Progenitor cell of endocrine pancreas (in vitro differentiated cells): ENCODE results near the gene SNX21. TPM values are rescaled to one million over a fixed set of nuclear protein-coding genes. Genes with fewer than 3 reads are reported as not detected.

Experiments used
- DNase-seq: peaks from one replicate; pipeline ENCODE4 v3.0.0; 2021; ENCODE audit warnings: low spot score; ENCODE audit not compliant: unreplicated experiment
- H3K27ac Mint-ChIP-seq: 2 replicates; pipeline ENCODE4 v1.8.0; 2021; ENCODE audit warnings: mild to moderate bottlenecking, moderate library complexity, mixed read lengths
- H3K27me3 Mint-ChIP-seq: 2 replicates; pipeline ENCODE4 v1.8.0; 2021; ENCODE audit warnings: mixed read lengths
- H3K36me3 Mint-ChIP-seq: 2 replicates; pipeline ENCODE4 v1.8.0; 2022; ENCODE audit warnings: mixed read lengths; ENCODE audit not compliant: insufficient read depth
- H3K4me1 Mint-ChIP-seq: 2 replicates; pipeline ENCODE4 v1.8.0; 2021; ENCODE audit warnings: low read depth, mixed read lengths
- H3K4me3 Mint-ChIP-seq: 2 replicates; pipeline ENCODE4 v1.8.0; 2021; ENCODE audit warnings: low read depth, mild to moderate bottlenecking, moderate library complexity, mixed read lengths
- H3K9me3 Mint-ChIP-seq: 2 replicates; pipeline ENCODE4 v1.8.0; 2021; ENCODE audit warnings: low read depth, mixed read lengths
- CTCF ChIP-seq: fragments of 200-600 bp; sonication (generic); IDR thresholded peaks from one replicate; pipeline ENCODE4 v1.5.0; 2021; ENCODE audit warnings: antibody characterized with exemption, mild to moderate bottlenecking; ENCODE audit not compliant: unreplicated experiment
- total RNA-seq: library from RNA; stranded (reverse); gene quantifications from 2 replicates; pipeline ENCODE4 v1.2.1, GENCODE V29; 2021

Gene SNX21
- total RNA-seq, 1 donor from 2014 or later: 13.1 TPM

GRCh38 chr20:45852326-45852725, 18.7 kb downstream of the SNX21 start:
- Mint-ChIP-seq H3K36me3 (no peaks in the 10 kb centered on the region), H3K27me3 (no peaks in the 10 kb centered on the region), H3K9me3 (no peaks in the 10 kb centered on the region), H3K27ac (no peak overlapping the region), H3K4me1 (peaks cover 12% of the 10 kb centered on the region), H3K4me3 (no peak overlapping the region)
- no peak for DNase-seq
- TF ChIP-seq CTCF: no peak

- H3K36me3 Mint-ChIP-seq: no peaks in the 10 kb centered on the region
- H3K27me3 Mint-ChIP-seq: no peaks in the 10 kb centered on the region
- H3K9me3 Mint-ChIP-seq: no peaks in the 10 kb centered on the region
- no peak overlapping the region for H3K4me3 Mint-ChIP-seq
- no peak overlapping the region for H3K27ac Mint-ChIP-seq
- DNase-seq: no peak
- H3K4me1 Mint-ChIP-seq: peaks cover 21% of the 10 kb centered on the region
- TF ChIP-seq CTCF: no peak
These were observed 19.9 kb downstream of the SNX21 start for GRCh38 chr20:45853484-45853883.

- no peaks in the 10 kb centered on the region for H3K36me3 Mint-ChIP-seq
- no peak for TF ChIP-seq CTCF
- no peaks in the 10 kb centered on the region for H3K27me3 Mint-ChIP-seq
- H3K4me1 Mint-ChIP-seq: peaks cover 24% of the 10 kb centered on the region
- DNase-seq: peak; percentile 93
- no peaks in the 10 kb centered on the region for H3K9me3 Mint-ChIP-seq
- H3K4me3 Mint-ChIP-seq: peak within 1 kb of the TSS; percentile 93
- peak within 1 kb of the TSS; percentile 92 for H3K27ac Mint-ChIP-seq
These were observed 23.7 kb downstream of the SNX21 start, which contains the start of the genes ACOT8 and ZSWIM3 for GRCh38 chr20:45857114-45857881. Gene ACOT8, minus strand, starts transcription at chr20:45857392. Its CDS starts 77 bp downstream, at chr20:45857315. Gene ZSWIM3, plus strand, starts transcription at chr20:45857614. Its CDS starts 212 bp downstream, at chr20:45857826.

- H3K4me3 Mint-ChIP-seq: peak overlapping the region; percentile 93
- H3K27ac Mint-ChIP-seq: peak overlapping the region; percentile 92
- no peak for DNase-seq
- H3K4me1 Mint-ChIP-seq: peaks cover 24% of the 10 kb centered on the region
- no peaks in the 10 kb centered on the region for H3K27me3 Mint-ChIP-seq
- H3K9me3 Mint-ChIP-seq: no peaks in the 10 kb centered on the region
- TF ChIP-seq CTCF: no peak
- no peaks in the 10 kb centered on the region for H3K36me3 Mint-ChIP-seq
These were observed 24.2 kb downstream of the SNX21 start for GRCh38 chr20:45857882-45858216.

- no peak for TF ChIP-seq CTCF
- no peaks in the 10 kb centered on the region for H3K27me3 Mint-ChIP-seq
- no peak overlapping the region for H3K4me3 Mint-ChIP-seq
- peaks cover 17% of the 10 kb centered on the region for H3K4me1 Mint-ChIP-seq
- H3K27ac Mint-ChIP-seq: no peak overlapping the region
- DNase-seq: no peak
- no peaks in the 10 kb centered on the region for H3K9me3 Mint-ChIP-seq
- peaks cover 1% of the 10 kb centered on the region for H3K36me3 Mint-ChIP-seq
These were observed 26.3 kb downstream of the SNX21 start for GRCh38 chr20:45859916-45860315.
